Anterior cingulate cortex (tissue), 58 donors: ENCODE results near the gene ATP7B.

Experiments used
- DNase-seq, 58 donors: peaks; one replicate each; lab custom pipeline; 2025; lab: John Stamatoyannopoulos, UW

ATP7B gene

GRCh38 chr13:51953347-51954195 is 57.7 kb downstream of the ATP7B start:
- no peak for DNase-seq

DNA sequence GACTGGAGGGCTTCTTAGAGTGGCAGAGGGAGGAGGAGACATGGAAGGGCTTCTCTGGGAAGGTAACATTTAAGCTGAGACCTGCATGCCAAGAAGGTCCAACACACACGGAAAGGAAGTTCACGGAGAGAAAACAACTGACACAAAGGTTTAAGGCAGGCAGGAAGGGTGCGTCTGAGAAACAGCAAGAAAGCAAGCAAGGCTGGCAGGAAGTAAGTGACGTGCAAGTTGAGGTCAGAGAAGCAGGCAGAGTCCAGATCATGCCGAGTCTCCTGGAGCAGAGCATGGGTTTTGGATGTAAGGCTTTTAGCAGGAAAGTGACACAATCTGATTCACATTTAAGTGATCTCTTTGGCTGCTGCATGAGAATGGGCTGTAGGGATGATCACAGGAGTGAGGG is 60.5 kb downstream of the ATP7B start:
- no peak for DNase-seq

DNA sequence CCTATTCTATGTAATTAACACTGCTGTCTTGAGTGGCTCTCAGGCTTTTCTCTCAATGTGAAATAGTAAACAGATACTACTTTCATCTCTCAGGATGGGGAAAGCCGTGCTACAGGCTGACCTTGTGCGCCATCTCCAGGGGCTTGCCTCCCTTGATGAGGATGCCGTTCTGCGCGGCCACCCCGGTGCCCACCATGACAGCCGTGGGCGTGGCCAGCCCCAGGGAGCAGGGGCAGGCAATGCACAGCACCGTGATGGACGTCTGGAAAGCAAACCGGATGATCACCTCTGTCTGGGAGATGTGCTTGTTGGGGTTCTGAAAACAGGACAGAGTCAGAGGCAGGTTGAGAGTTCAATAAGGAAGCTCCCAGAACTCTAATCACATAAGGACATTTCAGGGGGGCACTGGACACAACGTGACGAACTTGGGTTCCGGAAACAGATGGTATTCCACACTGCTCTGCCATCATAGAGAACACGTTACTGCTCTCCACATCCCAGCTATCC is 65.0 kb downstream of the ATP7B start:
- DNase-seq: no peak

DNA sequence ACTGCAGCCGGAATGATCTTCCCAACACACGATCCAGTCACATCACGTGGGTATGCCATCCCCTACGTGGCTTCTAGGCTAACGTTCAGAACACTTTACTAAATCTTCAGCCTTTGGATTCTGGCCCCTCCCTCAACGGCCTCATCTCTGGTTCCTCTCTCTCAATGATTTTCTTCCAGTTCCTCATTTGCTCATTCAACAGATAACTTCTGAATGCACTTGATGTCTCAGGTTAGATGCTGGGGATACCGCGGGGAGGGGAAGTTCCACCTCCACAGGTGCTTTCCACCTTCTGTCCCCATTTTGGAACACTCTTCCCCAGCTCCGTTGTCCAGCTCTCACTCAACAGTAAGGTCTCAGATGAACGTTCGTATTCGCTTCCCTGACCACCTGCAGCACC is 66.1 kb downstream of the ATP7B start:
- DNase-seq: no peak

GRCh38 chr13:51944428-51944827 is 66.8 kb downstream of the ATP7B start:
- DNase-seq: no peak

DNA sequence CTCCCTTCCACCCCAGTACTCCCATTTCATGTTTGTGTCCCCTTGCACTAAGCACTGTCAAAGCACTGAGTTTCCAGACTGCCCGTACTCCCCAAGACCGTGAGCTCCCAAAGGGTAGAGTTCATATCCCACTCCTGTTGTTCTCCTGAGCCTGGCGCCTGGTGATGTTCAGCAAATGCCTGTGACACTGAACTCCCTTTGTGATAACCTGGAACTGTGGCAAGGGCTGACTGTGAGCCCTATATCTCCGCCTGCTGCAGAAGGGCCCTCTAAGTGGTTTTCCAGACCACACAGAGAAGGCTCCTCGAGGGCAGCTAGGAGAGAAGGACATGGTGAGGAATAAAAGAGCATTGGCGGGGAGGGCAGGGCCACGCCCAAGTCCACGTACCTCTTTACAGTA is 67.5 kb downstream of the ATP7B start:
- no peak for DNase-seq

DNA sequence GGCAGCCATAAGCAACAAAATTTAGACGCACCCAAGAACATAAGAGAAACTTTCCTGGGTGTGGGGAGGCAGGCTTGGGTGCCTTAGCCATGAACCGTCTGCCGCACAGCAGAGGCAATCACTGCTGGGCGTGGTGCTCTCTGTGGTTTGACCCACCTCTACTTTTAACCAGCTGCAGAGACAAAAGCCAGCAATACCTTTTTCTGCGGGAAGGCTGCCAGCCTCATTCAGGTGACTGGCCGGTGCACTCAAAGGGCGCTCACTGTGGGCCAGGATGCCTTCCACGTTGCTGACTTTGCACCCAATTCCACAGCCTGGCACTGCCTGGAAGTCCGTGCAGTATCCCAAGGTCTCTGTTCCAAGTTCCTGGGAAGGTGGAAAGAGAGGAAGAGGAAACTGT is 69.1 kb downstream of the ATP7B start:
- DNase-seq: no peak

DNA sequence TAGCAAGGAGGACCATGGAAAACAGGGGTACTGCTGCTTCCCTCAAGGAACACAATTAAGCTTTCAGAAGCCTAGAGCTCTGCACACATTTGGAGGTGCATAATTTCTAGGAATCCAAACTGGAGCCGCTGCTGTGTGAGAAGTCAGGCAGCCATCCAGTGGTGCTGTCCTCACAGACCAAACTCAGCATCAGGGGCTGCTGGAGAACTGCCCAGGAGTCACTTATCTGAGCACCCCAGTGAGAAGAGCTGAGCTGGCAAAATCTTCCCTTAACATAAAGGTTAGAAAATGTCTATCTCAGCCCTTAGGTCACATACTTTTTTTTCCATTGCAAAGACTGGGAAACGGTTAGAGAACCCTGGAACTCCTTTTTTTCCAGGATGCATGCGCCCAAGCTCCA is 72.8 kb downstream of the ATP7B start:
- DNase-seq: no peak

- DNase-seq: no peak
Measured at GRCh38 chr13:51937320-51938290, 73.6 kb downstream of the ATP7B start.

DNA sequence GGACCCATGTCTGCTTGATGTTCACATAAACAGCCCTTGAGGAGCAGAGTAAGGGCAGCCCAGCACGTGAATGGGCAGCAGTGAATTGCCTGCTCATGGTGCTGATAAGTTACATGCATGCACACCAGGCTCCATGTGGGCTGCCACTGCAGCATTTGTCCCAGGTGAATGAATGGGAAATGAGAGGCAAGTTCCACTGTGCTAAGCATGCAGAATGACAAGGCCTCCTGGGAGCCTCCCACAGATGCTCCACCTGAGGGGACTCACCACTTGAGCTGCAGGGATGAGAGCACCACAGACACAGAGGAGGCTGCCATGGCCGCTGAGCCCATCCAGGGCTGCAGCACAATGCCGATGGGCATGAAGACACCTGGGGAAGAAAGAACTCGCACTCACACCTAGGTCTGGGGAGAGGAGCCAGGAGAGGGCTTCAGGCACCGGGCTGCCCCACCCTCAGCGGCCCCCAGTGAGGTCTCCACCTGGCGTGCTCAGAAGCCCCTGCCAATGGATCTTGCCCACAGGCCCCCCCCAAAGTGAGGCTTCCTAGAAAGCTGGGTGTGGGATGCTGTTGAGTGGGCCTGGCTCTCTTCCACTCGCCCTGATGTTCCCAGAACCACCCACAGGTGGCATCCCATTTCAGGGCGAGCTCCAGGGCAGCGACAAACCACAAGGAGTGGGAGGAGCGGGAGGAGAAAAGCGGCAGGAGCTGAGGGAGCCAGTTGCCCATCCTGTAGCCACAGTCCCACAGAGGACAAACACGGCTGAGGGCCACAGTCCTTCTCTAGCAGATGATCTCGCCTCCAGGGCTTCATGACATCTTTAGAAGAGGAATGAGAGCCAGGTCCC is 75.7 kb downstream of the ATP7B start:
- DNase-seq: no peak

DNA sequence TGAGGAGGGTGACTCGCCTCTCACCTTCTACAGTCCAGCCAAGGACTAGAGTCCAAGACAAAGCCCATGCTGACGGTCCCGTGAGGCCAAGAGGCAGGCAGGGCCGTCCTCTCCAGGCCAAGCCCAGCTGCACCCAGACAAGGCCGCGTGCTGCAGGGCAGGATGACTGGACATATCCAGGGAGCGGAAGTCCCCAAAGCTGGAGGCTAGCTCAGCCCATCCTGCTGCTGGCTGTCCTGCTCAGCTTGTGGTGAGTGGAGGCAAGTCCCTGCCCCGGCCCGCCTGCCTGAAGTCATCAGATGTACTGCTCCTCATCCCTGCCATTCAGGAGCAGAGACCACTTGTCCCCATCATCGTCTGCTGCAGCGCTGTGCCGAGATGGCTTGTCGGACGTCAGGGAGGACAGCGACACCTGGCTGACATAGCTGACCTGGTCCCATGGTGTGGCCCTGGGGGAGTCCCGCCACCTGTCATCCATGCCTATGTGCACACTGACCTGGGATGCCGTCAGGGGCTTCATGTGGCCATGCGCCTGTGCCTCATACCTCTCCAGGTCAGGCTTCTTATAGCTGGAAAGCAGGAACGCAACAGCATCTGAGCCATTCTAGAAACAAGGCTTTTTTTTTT is 76.7 kb downstream of the ATP7B start:
- no peak for DNase-seq

GRCh38 chr13:51933466-51934058 is 77.7 kb downstream of the ATP7B start:
- no peak for DNase-seq

DNA sequence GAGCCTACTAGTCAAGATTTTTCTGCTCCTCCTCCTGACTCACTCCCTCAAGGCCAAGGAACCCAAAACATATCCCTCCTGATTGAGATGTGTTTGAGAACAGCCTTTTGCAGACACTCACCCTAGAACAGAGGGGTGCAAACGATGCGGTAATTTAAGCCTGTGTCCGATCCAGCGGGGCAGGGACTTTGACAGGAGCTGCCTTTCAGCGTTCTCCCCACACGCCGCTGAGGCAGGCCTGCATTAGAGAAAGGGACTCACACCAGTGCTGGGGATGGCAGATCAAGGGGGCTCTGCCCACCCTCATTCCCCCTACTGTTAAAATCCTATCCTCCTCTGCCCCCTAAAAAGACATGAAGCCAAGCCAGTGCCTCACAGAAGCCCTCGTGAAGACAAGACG is 79.0 kb downstream of the ATP7B start:
- no peak for DNase-seq

- no peak for DNase-seq
Measured at GRCh38 chr13:51931606-51932005, 79.6 kb downstream of the ATP7B start.

- DNase-seq: no peak
Measured at GRCh38 chr13:51929699-51930098, 81.6 kb downstream of the ATP7B start.

DNA sequence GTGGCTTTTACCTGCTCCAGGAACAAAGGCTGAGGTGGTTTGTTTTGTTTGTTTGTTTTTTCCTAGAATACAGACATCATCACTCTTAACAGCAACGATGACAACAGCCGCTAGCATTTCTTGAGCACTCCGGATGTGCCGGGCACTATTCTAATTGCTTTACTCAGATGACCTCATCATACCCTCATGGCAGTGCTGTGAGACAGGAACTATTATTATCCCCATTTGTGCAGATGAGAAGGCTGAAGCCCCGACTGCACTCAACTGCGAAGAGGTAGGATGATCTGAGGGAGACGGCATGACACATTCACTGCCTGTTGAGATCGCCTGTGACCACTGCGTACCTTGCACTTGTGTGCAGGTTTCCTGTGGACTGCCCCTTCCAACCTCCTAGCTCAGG is 83.0 kb downstream of the ATP7B start:
- DNase-seq: no peak

DNA sequence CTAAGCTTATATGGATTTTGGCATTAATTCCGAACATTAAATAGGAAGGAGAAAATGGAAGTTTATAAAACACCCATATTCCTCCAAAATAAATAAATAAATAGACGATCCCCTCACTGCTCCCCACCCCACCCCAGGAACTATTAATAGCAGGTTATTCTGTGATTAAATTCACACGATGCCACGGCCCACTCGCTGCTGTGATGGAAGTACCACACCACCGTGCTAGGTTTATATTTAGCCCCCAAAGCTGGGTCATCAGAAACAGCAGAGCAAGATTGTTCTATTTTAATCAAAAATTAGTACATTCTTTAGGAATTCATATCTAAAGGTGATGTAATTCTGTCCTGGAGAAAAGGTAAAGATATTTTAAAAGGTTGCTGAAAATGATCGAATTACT is 84.1 kb downstream of the ATP7B start:
- no peak for DNase-seq

GRCh38 chr13:51926528-51926885 is 84.7 kb downstream of the ATP7B start:
- DNase-seq: no peak

- no peak for DNase-seq
Measured at GRCh38 chr13:51925865-51926527, 85.3 kb downstream of the ATP7B start.
